HepG2 (cell line): ENCODE measurements around the gene MYL11. TPM values are rescaled to one million over a fixed set of nuclear protein-coding genes. Genes with fewer than 3 reads are reported as not detected.
A peak's percentile ranks its signal among the peaks of the same experiment; 100 is the strongest.

Experiments used
- BORCS8-MEF2B ChIP-seq: sonication (generic); formaldehyde crosslinking; IDR thresholded peaks from 2 replicates; pipeline ENCODE4 v1.8.0; 2022; ENCODE audit warnings: mild to moderate bottlenecking, missing genetic modification reagents
- DPF2 ChIP-seq: sonication (generic); formaldehyde crosslinking; IDR thresholded peaks from 2 replicates; pipeline ENCODE4 v1.4.0; 2020; ENCODE audit warnings: mild to moderate bottlenecking, low read depth, missing genetic modification reagents, borderline replicate concordance
- ELF3 ChIP-seq: IDR thresholded peaks from 2 replicates; pipeline ENCODE4 v1.6.1; 2016; ENCODE audit warnings: missing genetic modification reagents, missing compliant biosample characterization
- HNF4G ChIP-seq, 2 experiments: sonication (generic) in 1 of 2; formaldehyde crosslinking in 1 of 2; IDR thresholded peaks; 2 replicates each; pipeline versions ENCODE4 v1.4.0 to v1.6.1; 2011 to 2020; ENCODE audit warnings: borderline replicate concordance in 2 of 2, low read depth in 2 of 2, mild to moderate bottlenecking in 2 of 2, low read length in 1 of 2, missing genetic modification reagents in 1 of 2, moderate library complexity in 1 of 2
- IKZF4 ChIP-seq: sonication (generic); formaldehyde crosslinking; IDR thresholded peaks from 2 replicates; pipeline ENCODE4 v1.5.1; 2020; ENCODE audit warnings: borderline replicate concordance, mild to moderate bottlenecking, low read depth, missing genetic modification reagents; ENCODE audit errors: not compliant biosample characterization
- ZNF280B ChIP-seq: sonication (generic); formaldehyde crosslinking; IDR thresholded peaks from 2 replicates; pipeline ENCODE4 v1.5.0; 2020; ENCODE audit warnings: missing genetic modification reagents, mild to moderate bottlenecking, borderline replicate concordance
- ZNF318 ChIP-seq: sonication (generic); formaldehyde crosslinking; IDR thresholded peaks from 2 replicates; pipeline ENCODE4 v1.4.0; 2020; ENCODE audit warnings: mild to moderate bottlenecking, missing genetic modification reagents
- polyA plus RNA-seq, 8 experiments: library from polyadenylated mRNA; depleted of rRNA in 3 of 8; stranded (reverse) in 7 of 8; unstranded in 1 of 8; fragments of >200 nt; fragmentation: Illumina TruSeq in 4 of 8; extraction: Trizol in 4 of 8; gene quantifications; 2 replicates each; pipeline versions ENCODE4 v1.2.1 to v1.2.3, GENCODE V29; 2011 to 2016; ENCODE audit warnings: low read depth in 4 of 8, missing spikeins in 1 of 8, mixed read lengths in 1 of 8; ENCODE audit not compliant: insufficient read depth in 1 of 8
- total RNA-seq, 5 experiments: library from RNA; depleted of rRNA; stranded (reverse); fragments of >200 nt; fragmentation: Illumina TruSeq; extraction: Trizol; gene quantifications; 2 replicates each; pipeline ENCODE4 v1.2.3, GENCODE V29; 2016; ENCODE audit warnings: low read depth in 1 of 5
- TF ChIP-seq, protein P1 (sequence below): sonication (generic); formaldehyde crosslinking; IDR thresholded peaks from 2 replicates; pipeline ENCODE4 v1.4.0; 2020; ENCODE audit warnings: missing genetic modification reagents, borderline replicate concordance
- TF ChIP-seq, protein P2 (sequence below): sonication (generic); formaldehyde crosslinking; IDR thresholded peaks from 2 replicates; pipeline ENCODE4 v1.4.0; 2020; ENCODE audit warnings: missing genetic modification reagents

The MYL11 gene
- total and polyA plus RNA-seq, 2 of the 13 experiments (the other 11 are each of a cell fraction or from before 2014, with no cell fraction given): not detected

DNA sequence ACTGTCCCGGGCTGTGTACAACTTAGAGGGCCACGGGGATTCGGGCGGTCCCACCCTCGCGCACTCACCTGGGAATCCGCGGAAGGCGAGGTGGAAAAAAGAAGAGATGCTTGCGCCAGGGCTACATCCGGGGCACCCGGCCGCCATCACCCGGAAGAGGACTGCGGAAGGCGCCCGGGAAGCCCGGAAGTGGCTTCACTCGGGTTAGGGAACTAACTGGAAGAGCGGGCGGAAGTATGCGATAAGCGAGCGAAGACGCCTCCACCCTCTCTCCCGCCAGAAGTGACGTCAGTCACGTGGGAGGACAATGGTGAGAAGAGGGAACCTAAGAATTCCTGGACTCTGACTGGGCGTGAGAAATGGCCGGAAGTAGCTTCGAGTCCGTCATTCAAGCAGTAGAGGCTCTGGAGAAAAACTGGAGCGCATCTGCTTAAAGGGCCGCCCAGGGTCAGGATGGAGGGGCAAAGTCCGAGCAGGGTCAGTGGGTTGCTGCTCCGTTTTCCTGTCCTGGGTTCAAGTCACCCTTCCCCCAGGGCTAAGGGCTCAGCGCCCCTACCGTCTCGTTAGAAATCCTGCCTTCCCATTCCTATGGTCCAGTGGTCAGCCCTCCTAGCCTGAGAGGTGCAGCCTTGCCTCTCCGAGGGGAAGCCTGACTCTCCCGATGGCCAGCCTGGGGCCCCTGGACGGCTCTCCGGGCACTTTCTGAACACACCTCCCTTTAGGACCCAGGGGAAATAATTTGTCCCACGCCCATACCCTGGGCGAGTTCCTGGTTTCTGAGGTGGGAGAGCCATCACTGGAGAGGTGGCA is 19.3 kb upstream of the MYL11 start, which contains the start of gene CD2BP2 (continued):
- no peak; the same call in 1 of the 2 replicates for TF ChIP-seq ZNF280B (CRISPR knock-in tag)
- TF ChIP-seq HNF4G (IDR thresholded peaks at IDR 0.05; ENCODE audit: borderline replicate concordance, low read depth, low read length): peak; percentile 84; the same call in 1 of the 2 replicates
- TF ChIP-seq HNF4G (CRISPR knock-in tag; IDR thresholded peaks at IDR 0.05; ENCODE audit: borderline replicate concordance, low read depth): no peak; the same call in 1 of the 2 replicates
- peak; percentile 52; the same call in 1 of the 2 replicates for TF ChIP-seq BORCS8-MEF2B (CRISPR knock-in tag)
- no peak; the same call in 1 of the 2 replicates for TF ChIP-seq ZNF318 (CRISPR knock-in tag)
- TF ChIP-seq, protein P1, sequence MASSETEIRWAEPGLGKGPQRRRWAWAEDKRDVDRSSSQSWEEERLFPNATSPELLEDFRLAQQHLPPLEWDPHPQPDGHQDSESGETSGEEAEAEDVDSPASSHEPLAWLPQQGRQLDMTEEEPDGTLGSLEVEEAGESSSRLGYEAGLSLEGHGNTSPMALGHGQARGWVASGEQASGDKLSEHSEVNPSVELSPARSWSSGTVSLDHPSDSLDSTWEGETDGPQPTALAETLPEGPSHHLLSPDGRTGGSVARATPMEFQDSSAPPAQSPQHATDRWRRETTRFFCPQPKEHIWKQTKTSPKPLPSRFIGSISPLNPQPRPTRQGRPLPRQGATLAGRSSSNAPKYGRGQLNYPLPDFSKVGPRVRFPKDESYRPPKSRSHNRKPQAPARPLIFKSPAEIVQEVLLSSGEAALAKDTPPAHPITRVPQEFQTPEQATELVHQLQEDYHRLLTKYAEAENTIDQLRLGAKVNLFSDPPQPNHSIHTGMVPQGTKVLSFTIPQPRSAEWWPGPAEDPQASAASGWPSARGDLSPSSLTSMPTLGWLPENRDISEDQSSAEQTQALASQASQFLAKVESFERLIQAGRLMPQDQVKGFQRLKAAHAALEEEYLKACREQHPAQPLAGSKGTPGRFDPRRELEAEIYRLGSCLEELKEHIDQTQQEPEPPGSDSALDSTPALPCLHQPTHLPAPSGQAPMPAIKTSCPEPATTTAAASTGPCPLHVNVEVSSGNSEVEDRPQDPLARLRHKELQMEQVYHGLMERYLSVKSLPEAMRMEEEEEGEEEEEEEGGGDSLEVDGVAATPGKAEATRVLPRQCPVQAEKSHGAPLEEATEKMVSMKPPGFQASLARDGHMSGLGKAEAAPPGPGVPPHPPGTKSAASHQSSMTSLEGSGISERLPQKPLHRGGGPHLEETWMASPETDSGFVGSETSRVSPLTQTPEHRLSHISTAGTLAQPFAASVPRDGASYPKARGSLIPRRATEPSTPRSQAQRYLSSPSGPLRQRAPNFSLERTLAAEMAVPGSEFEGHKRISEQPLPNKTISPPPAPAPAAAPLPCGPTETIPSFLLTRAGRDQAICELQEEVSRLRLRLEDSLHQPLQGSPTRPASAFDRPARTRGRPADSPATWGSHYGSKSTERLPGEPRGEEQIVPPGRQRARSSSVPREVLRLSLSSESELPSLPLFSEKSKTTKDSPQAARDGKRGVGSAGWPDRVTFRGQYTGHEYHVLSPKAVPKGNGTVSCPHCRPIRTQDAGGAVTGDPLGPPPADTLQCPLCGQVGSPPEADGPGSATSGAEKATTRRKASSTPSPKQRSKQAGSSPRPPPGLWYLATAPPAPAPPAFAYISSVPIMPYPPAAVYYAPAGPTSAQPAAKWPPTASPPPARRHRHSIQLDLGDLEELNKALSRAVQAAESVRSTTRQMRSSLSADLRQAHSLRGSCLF (CRISPR knock-in tag): no peak; the same call in 1 of the 2 replicates
- TF ChIP-seq IKZF4 (CRISPR knock-in tag): peak; percentile 25
- TF ChIP-seq, protein P2, sequence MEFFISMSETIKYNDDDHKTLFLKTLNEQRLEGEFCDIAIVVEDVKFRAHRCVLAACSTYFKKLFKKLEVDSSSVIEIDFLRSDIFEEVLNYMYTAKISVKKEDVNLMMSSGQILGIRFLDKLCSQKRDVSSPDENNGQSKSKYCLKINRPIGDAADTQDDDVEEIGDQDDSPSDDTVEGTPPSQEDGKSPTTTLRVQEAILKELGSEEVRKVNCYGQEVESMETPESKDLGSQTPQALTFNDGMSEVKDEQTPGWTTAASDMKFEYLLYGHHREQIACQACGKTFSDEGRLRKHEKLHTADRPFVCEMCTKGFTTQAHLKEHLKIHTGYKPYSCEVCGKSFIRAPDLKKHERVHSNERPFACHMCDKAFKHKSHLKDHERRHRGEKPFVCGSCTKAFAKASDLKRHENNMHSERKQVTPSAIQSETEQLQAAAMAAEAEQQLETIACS: peak; percentile 56; the same call in 1 of the 2 replicates
- no peak for TF ChIP-seq DPF2 (CRISPR knock-in tag)
- TF ChIP-seq ELF3 (CRISPR knock-in tag): peak; percentile 90
